Astrocyte (in vitro differentiated cells and primary cell): ENCODE data around the gene SORD.
"Not testable (repeated sequence)": the region's sequence is repeated elsewhere in the genome, so short reads cannot be mapped to it uniquely, and the experiment has no call there.

Experiments used
- EZH2 ChIP-seq: IDR thresholded peaks from 2 replicates; pipeline ENCODE4 v1.6.1; 2012; ENCODE audit warnings: mild to moderate bottlenecking, low read length, inconsistent platforms; ENCODE audit not compliant: insufficient read depth
- TF ChIP-seq, protein P1 (sequence below): IDR thresholded peaks from 2 replicates; pipeline ENCODE4 v1.5.1; 2011; ENCODE audit warnings: low read depth, mild to moderate bottlenecking, inconsistent platforms, low read length, moderate library complexity; ENCODE audit not compliant: insufficient read depth

GRCh38 chr15:44987711-44988110 is 35.3 kb upstream of the SORD start:
- TF ChIP-seq, protein P1, sequence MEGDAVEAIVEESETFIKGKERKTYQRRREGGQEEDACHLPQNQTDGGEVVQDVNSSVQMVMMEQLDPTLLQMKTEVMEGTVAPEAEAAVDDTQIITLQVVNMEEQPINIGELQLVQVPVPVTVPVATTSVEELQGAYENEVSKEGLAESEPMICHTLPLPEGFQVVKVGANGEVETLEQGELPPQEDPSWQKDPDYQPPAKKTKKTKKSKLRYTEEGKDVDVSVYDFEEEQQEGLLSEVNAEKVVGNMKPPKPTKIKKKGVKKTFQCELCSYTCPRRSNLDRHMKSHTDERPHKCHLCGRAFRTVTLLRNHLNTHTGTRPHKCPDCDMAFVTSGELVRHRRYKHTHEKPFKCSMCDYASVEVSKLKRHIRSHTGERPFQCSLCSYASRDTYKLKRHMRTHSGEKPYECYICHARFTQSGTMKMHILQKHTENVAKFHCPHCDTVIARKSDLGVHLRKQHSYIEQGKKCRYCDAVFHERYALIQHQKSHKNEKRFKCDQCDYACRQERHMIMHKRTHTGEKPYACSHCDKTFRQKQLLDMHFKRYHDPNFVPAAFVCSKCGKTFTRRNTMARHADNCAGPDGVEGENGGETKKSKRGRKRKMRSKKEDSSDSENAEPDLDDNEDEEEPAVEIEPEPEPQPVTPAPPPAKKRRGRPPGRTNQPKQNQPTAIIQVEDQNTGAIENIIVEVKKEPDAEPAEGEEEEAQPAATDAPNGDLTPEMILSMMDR = not testable (repeated sequence)
- not testable (repeated sequence) for TF ChIP-seq EZH2
